Common myeloid progenitor, CD34-positive (primary cell): ENCODE results near the gene CIC.
"Not testable (repeated sequence)": the region's sequence is repeated elsewhere in the genome, so short reads cannot be mapped to it uniquely, and the experiment has no call there.

Source experiments
- CTCF ChIA-PET: fragments of 350-600 bp; sonication (Branson Sonifier 250); formaldehyde crosslinking; loops from one replicate; lab custom pipeline; 2021; ENCODE audit warnings: antibody characterized with exemption; lab: Charles Lee
- POLR2A ChIA-PET: fragments of 350-600 bp; sonication (Branson Sonifier 250); formaldehyde crosslinking; loops from one replicate; lab custom pipeline; 2021; ENCODE audit warnings: antibody characterized with exemption; lab: Charles Lee
- DNase-seq, 3 donors: peaks; one replicate each; pipeline versions ENCODE4 v3.0.0 to v3.0.0-alpha.2; 2013
- H3K27ac ChIP-seq, 2 experiments: 1 replicate in 1 of 2; 2 replicates in 1 of 2; pipeline ENCODE4 v1.7.0; 2013; ENCODE audit warnings: inconsistent platforms in 2 of 2, low read length in 2 of 2, mild to moderate bottlenecking in 2 of 2, low read depth in 1 of 2, moderate library complexity in 1 of 2; ENCODE audit not compliant: severe bottlenecking in 2 of 2, insufficient read depth in 1 of 2, poor library complexity in 1 of 2
- H3K27me3 ChIP-seq, 5 experiments: replicated peaks in 2 of 5; 1 replicate in 3 of 5; 2 replicates in 2 of 5; pipeline versions ENCODE4 v1.6.1 to v1.7.0; 2013; ENCODE audit warnings: low read length in 4 of 5, mild to moderate bottlenecking in 2 of 5, moderate library complexity in 2 of 5, inconsistent platforms in 1 of 5; ENCODE audit not compliant: insufficient read depth in 5 of 5, control insufficient read depth in 4 of 5
- H3K36me3 ChIP-seq, 4 experiments: 1 replicate in 2 of 4; 2 replicates in 2 of 4; pipeline versions ENCODE4 v1.6.1 to v1.7.0; 2013; ENCODE audit warnings: low read length in 3 of 4, control low read depth in 1 of 4, mild to moderate bottlenecking in 1 of 4; ENCODE audit not compliant: control insufficient read depth in 4 of 4, insufficient read depth in 4 of 4
- H3K4me1 ChIP-seq, 4 experiments: 1 replicate in 3 of 4; 2 replicates in 1 of 4; pipeline versions ENCODE4 v1.6.1 to v1.7.1; 2013; ENCODE audit warnings: low read length in 3 of 4, mild to moderate bottlenecking in 3 of 4, control low read depth in 1 of 4, inconsistent platforms in 1 of 4, moderate library complexity in 1 of 4; ENCODE audit not compliant: control insufficient read depth in 4 of 4, insufficient read depth in 4 of 4; ENCODE audit errors: control extremely low read depth in 1 of 4
- H3K4me3 ChIP-seq, 7 experiments: 1 replicate in 4 of 7; 2 replicates in 3 of 7; pipeline versions ENCODE4 v1.5.1 to v1.7.0; 2013; ENCODE audit warnings: mild to moderate bottlenecking in 7 of 7, low read length in 6 of 7, moderate library complexity in 6 of 7, inconsistent platforms in 2 of 7, low read depth in 2 of 7, control low read depth in 1 of 7; ENCODE audit not compliant: insufficient read depth in 4 of 7, control insufficient read depth in 1 of 7; ENCODE audit errors: extremely low read depth in 1 of 7
- H3K9me3 ChIP-seq, 5 experiments: 1 replicate in 4 of 5; 2 replicates in 1 of 5; pipeline versions ENCODE4 v1.6.1 to v1.7.1; 2013; ENCODE audit warnings: low read length in 4 of 5, mild to moderate bottlenecking in 2 of 5, inconsistent platforms in 1 of 5, low read depth in 1 of 5, moderate library complexity in 1 of 5; ENCODE audit not compliant: control insufficient read depth in 4 of 5, insufficient read depth in 2 of 5; ENCODE audit errors: control extremely low read depth in 1 of 5
- WGBS: methylation state at CpG from one replicate; pipeline ENCODE4 v1.1.5; 2013; ENCODE audit not compliant: insufficient coverage; 5-methylcytosine and 5-hydroxymethylcytosine counted together

Gene CIC

GRCh38 chr19:42334697-42335373 is 65.8 kb downstream of the CIC start:
- H3K9me3 ChIP-seq = no peaks in the 10 kb centered on the region
- ChIA-PET POLR2A (no interaction called here), CTCF (no interaction called here)
- 98% methylated on average over 11 of the region's 13 CpGs for WGBS
- H3K4me1 ChIP-seq = no peaks in the 10 kb centered on the region
- H3K27me3 ChIP-seq = no peaks in the 10 kb centered on the region
- no peak overlapping the region for H3K4me3 ChIP-seq
- H3K36me3 ChIP-seq = peaks cover 6 to 23% (median 16%) of the 10 kb centered on the region in 4 experiments
- DNase-seq = no peak
- H3K27ac ChIP-seq = no peak overlapping the region

- ChIA-PET POLR2A (no interaction called here), CTCF (interaction anchor here (1.5 kb wide), 1 partner anchor 8 kb away, joined by 8 read pairs; no protein-coding TSS in a partner anchor)
- WGBS = 83% methylated on average over 7 of the region's 7 CpGs
- Histone ChIP-seq H3K4me1 (no peaks in the 10 kb centered on the region), H3K4me3 (no peak overlapping the region), H3K27ac (no peak overlapping the region), H3K27me3 (no peaks in the 10 kb centered on the region), H3K36me3 (peaks cover 6 to 23% (median 16%) of the 10 kb centered on the region in 4 experiments), H3K9me3 (no peaks in the 10 kb centered on the region)
- no peak for DNase-seq
Measured at GRCh38 chr19:42335374-42335936, 66.4 kb downstream of the CIC start.

GRCh38 chr19:42335971-42336370 is 66.9 kb downstream of the CIC start:
- 96% methylated on average over 11 of the region's 19 CpGs for WGBS
- no peaks in the 10 kb centered on the region for H3K9me3 ChIP-seq
- no peaks in the 10 kb centered on the region for H3K4me1 ChIP-seq
- no peak for DNase-seq
- H3K36me3 ChIP-seq = peaks cover 6 to 23% (median 16%) of the 10 kb centered on the region in 4 experiments
- ChIA-PET POLR2A (no interaction called here), CTCF (interaction anchor here (1.5 kb wide), 1 partner anchor 8 kb away, joined by 8 read pairs; no protein-coding TSS in a partner anchor)
- H3K27ac ChIP-seq = no peak overlapping the region
- H3K4me3 ChIP-seq = no peak overlapping the region
- no peaks in the 10 kb centered on the region for H3K27me3 ChIP-seq

- H3K4me3 ChIP-seq, H3K9me3 ChIP-seq, POLR2A ChIA-PET, H3K27me3 ChIP-seq, H3K4me1 ChIP-seq, H3K27ac ChIP-seq, DNase-seq: not testable (repeated sequence)
- WGBS = no CpG with 5 or more reads among the region's 7 CpGs
- peaks cover 11 to 39% (median 23%) of the 10 kb centered on the region in 4 experiments for H3K36me3 ChIP-seq
- CTCF ChIA-PET = interaction anchor here (1.2 kb wide), 1 partner anchor 8 kb away, joined by 3 read pairs; no protein-coding TSS in a partner anchor
Measured at GRCh38 chr19:42339126-42339860, 70.2 kb downstream of the CIC start.

- H3K27ac ChIP-seq, H3K4me1 ChIP-seq, H3K9me3 ChIP-seq, H3K27me3 ChIP-seq, DNase-seq, POLR2A ChIA-PET, H3K4me3 ChIP-seq: not testable (repeated sequence)
- WGBS = 94% methylated on average over 2 of the region's 4 CpGs
- CTCF ChIA-PET = interaction anchor here (1.2 kb wide), 1 partner anchor 9 kb away, joined by 3 read pairs; no protein-coding TSS in a partner anchor
- H3K36me3 ChIP-seq = peaks cover 11 to 39% (median 29%) of the 10 kb centered on the region in 4 experiments
Measured at GRCh38 chr19:42339922-42340321, 70.9 kb downstream of the CIC start.

GRCh38 chr19:42343344-42344110 is 74.5 kb downstream of the CIC start:
- peaks cover 0 to 2% (median 0%) of the 10 kb centered on the region in 4 experiments for H3K4me1 ChIP-seq
- ChIA-PET POLR2A (no interaction called here), CTCF (interaction anchor here (1.3 to 2.5 kb wide), 2 partner anchors 16 to 58 kb away, joined by 4 to 6 read pairs; no protein-coding TSS in a partner anchor)
- H3K27ac ChIP-seq = no peak overlapping the region
- no peak overlapping the region for H3K4me3 ChIP-seq
- no peaks in the 10 kb centered on the region for H3K9me3 ChIP-seq
- 98% methylated on average over 17 of the region's 17 CpGs for WGBS
- peaks cover 3 to 32% (median 23%) of the 10 kb centered on the region in 4 experiments for H3K36me3 ChIP-seq
- no peaks in the 10 kb centered on the region for H3K27me3 ChIP-seq
- peak in 2 of 3 donors; percentile 37 to 41 for DNase-seq
